Liver (tissue), 9 donors: ENCODE measurements around the gene GATAD2B. TPM values are rescaled to one million over a fixed set of nuclear protein-coding genes. Genes with fewer than 3 reads are reported as not detected.

Experiments used
- DNase-seq: peaks from one replicate; pipeline ENCODE4 v3.0.0-alpha.2; 2017; ENCODE audit warnings: low spot score
- H3K27ac ChIP-seq, 2 donors: one replicate each; pipeline ENCODE4 v1.7.0; 2013; ENCODE audit warnings: inconsistent platforms in 2 of 2, low read length in 2 of 2, control low read depth in 1 of 2, low read depth in 1 of 2, mild to moderate bottlenecking in 1 of 2
- H3K27me3 ChIP-seq, 4 donors: one replicate each; pipeline versions ENCODE4 v1.6.1 to v1.7.0; 2013; ENCODE audit warnings: low read length in 3 of 4, inconsistent platforms in 1 of 4, mild to moderate bottlenecking in 1 of 4, moderate library complexity in 1 of 4; ENCODE audit not compliant: control insufficient read depth in 4 of 4, insufficient read depth in 4 of 4
- H3K36me3 ChIP-seq, 4 donors: one replicate each; pipeline versions ENCODE4 v1.6.1 to v1.7.0; 2013; ENCODE audit warnings: low read length in 3 of 4, mild to moderate bottlenecking in 3 of 4, low read depth in 1 of 4, moderate library complexity in 1 of 4; ENCODE audit not compliant: control insufficient read depth in 4 of 4, insufficient read depth in 3 of 4
- H3K4me1 ChIP-seq, 4 donors: one replicate each; pipeline versions ENCODE4 v1.6.1 to v1.7.0; 2013; ENCODE audit warnings: low read length in 3 of 4, mild to moderate bottlenecking in 3 of 4, moderate library complexity in 1 of 4; ENCODE audit not compliant: control insufficient read depth in 4 of 4, insufficient read depth in 4 of 4
- H3K4me3 ChIP-seq, 3 donors: one replicate each; pipeline versions ENCODE4 v1.6.1 to v1.7.0; 2013; ENCODE audit warnings: low read length in 3 of 3, control low read depth in 1 of 3, low read depth in 1 of 3, mild to moderate bottlenecking in 1 of 3
- H3K9ac ChIP-seq, 2 donors: one replicate each; pipeline ENCODE4 v1.7.0; 2013; ENCODE audit warnings: low read length in 2 of 2, mild to moderate bottlenecking in 2 of 2, moderate library complexity in 2 of 2, control low read depth in 1 of 2, low read depth in 1 of 2
- H3K9me3 ChIP-seq, 4 donors: one replicate each; pipeline versions ENCODE4 v1.6.1 to v1.7.0; 2013; ENCODE audit warnings: low read length in 3 of 4; ENCODE audit not compliant: control insufficient read depth in 4 of 4
- EGR1 ChIP-seq, 2 donors: IDR thresholded peaks; 2 replicates each; pipeline ENCODE4 v1.6.1; 2016 to 2018; ENCODE audit warnings: antibody characterized with exemption in 2 of 2, low read depth in 2 of 2
- FOXA1 ChIP-seq: IDR thresholded peaks from 2 replicates; pipeline ENCODE4 v1.6.1; 2016; ENCODE audit warnings: antibody characterized with exemption
- FOXA2 ChIP-seq: IDR thresholded peaks from 2 replicates; pipeline ENCODE4 v1.6.1; 2016; ENCODE audit warnings: antibody characterized with exemption
- GABPA ChIP-seq, 2 donors: IDR thresholded peaks in 1 of 2; conservative IDR thresholded peaks in 1 of 2; 2 replicates each; pipeline ENCODE4 v1.6.1; 2016; ENCODE audit warnings: antibody characterized with exemption in 2 of 2, mild to moderate bottlenecking in 1 of 2, moderate library complexity in 1 of 2
- JUND ChIP-seq, 2 donors: IDR thresholded peaks; 2 replicates each; pipeline ENCODE4 v1.6.1; 2016; ENCODE audit warnings: antibody characterized with exemption in 2 of 2
- MAX ChIP-seq: IDR thresholded peaks from 2 replicates; pipeline ENCODE4 v1.6.1; 2016; ENCODE audit warnings: antibody characterized with exemption
- RAD21 ChIP-seq, 2 donors: IDR thresholded peaks; 2 replicates each; pipeline ENCODE4 v1.6.1; 2016; ENCODE audit warnings: antibody characterized with exemption in 2 of 2, mild to moderate bottlenecking in 2 of 2
- RXRA ChIP-seq, 2 donors: IDR thresholded peaks; 2 replicates each; pipeline ENCODE4 v1.6.1; 2017 to 2018; ENCODE audit warnings: antibody characterized with exemption in 2 of 2, mild to moderate bottlenecking in 1 of 2
- TAF1 ChIP-seq: conservative IDR thresholded peaks from 2 replicates; pipeline ENCODE4 v1.6.1; 2016; ENCODE audit warnings: antibody characterized with exemption, mild to moderate bottlenecking
- YY1 ChIP-seq: IDR thresholded peaks from 2 replicates; pipeline ENCODE4 v1.6.1; 2016; ENCODE audit warnings: antibody characterized with exemption, mild to moderate bottlenecking
- WGBS: extraction: QIAGEN DNeasy Blood & Tissue Kit; methylation state at CpG from one replicate; pipeline ENCODE4 v1.1.7; 2013; 5-methylcytosine and 5-hydroxymethylcytosine counted together
- polyA plus RNA-seq, 2 donors: library from polyadenylated mRNA; stranded (reverse) in 1 of 2; unstranded in 1 of 2; fragments of 200-250 nt in 1 of 2; fragments of >200 nt in 1 of 2; fragmentation: Nextera tagmentation in 1 of 2; extraction: Ambion mirVana in 1 of 2; gene quantifications; one replicate each; pipeline versions ENCODE4 v1.2.1 to v1.2.3, GENCODE V29; 2013 to 2015
- total RNA-seq, 2 donors: library from RNA; depleted of rRNA; stranded (reverse); fragments of >200 nt; gene quantifications; one replicate each; pipeline ENCODE4 v1.2.3, GENCODE V29; 2014
- TF ChIP-seq, protein P1 (sequence below): IDR thresholded peaks from 2 replicates; pipeline ENCODE4 v1.6.1; 2016; ENCODE audit warnings: antibody characterized with exemption
- TF ChIP-seq, protein P2 (sequence below): IDR thresholded peaks from 2 replicates; pipeline ENCODE4 v1.6.1; 2016; ENCODE audit warnings: antibody characterized with exemption
- donor health status: healthy.
- donor health status: healthy.
- donor health status: healthy.
- donor health status: healthy.
- donor health status: healthy.

The GATAD2B gene
- total and polyA plus RNA-seq, 4 donors: 3.2 to 4.9 (median 3.9) TPM

- Histone ChIP-seq H3K4me3 (peak overlapping the region; percentile 68 to 99 (median 89)), H3K36me3 (peaks cover 0 to 8% (median 1%) of the 10 kb centered on the region in 4 donors), H3K4me1 (peaks cover 15 to 68% (median 55%) of the 10 kb centered on the region in 4 donors), H3K9ac (peak overlapping the region; percentile 73 to 89), H3K9me3 (no peaks in the 10 kb centered on the region), H3K27ac (peak overlapping the region; percentile 91 to 94), H3K27me3 (no peaks in the 10 kb centered on the region)
- no peak for DNase-seq
- under 1% methylated on average over 13 of the region's 13 CpGs for WGBS
- TF ChIP-seq FOXA1 (no peak), GABPA (IDR thresholded peaks at IDR 0.05 in 1 of 2, conservative IDR thresholded peaks at IDR 0.05 in 1 of 2) (no peak), TAF1 (no peak), YY1 (no peak)
Measured at GRCh38 chr1:153957744-153958110, 35.0 kb upstream of the GATAD2B start.

DNA sequence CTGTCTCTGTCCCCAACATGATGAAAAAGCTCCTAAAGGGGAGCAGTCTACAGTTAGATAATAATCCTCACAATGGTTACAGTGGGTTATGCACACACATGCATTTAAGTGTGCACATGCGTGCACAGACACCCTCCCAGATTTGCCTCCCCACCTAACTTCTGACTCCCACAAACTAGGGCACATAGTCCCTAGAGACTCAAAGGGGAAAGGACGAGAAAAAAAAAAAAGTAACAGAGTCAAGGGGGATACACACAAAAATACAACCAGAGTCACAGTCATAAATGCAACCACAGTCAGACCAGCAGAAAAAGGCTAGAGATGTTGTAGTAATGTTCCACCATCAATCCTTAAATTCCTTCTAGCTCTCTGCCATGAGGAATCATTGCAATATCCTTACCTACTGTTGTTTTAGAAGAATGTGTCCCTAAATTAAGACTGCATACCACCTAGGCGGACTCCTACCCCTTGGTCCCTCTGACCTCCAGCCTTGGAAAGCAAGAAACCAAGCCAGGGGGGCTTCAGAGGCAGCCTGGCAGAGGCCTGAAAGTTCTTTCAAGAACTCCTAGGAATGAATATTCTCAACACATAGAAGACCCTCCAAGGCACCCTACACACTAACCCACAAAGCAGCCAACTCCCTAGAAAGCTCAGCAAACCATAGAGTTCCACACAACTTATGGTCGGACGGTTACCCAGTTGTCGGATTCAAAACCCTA, 34.4 kb upstream of the GATAD2B start:
- no peak for DNase-seq
- TF ChIP-seq YY1 (no peak), MAX (no peak), RAD21 (IDR thresholded peaks at IDR 0.05) (no peak)
- H3K4me3 ChIP-seq: peak overlapping the region; percentile 68 to 99 (median 89)
- no peaks in the 10 kb centered on the region for H3K27me3 ChIP-seq
- WGBS: 34% methylated on average over 6 of the region's 6 CpGs
- H3K36me3 ChIP-seq: peaks cover 0 to 12% (median 6%) of the 10 kb centered on the region in 4 donors
- H3K9ac ChIP-seq: peak overlapping the region; percentile 73 to 89
- peaks cover 11 to 62% (median 50%) of the 10 kb centered on the region in 4 donors for H3K4me1 ChIP-seq
- H3K27ac ChIP-seq: peak overlapping the region; percentile 91 to 94
- H3K9me3 ChIP-seq: no peaks in the 10 kb centered on the region

GRCh38 chr1:153954826-153955225, 32.1 kb upstream of the GATAD2B start:
- no peak overlapping the region for H3K9ac ChIP-seq
- 96% methylated on average over 10 of the region's 10 CpGs for WGBS
- DNase-seq: no peak
- H3K9me3 ChIP-seq: no peaks in the 10 kb centered on the region
- TF ChIP-seq EGR1 (IDR thresholded peaks at IDR 0.05; ENCODE audit: low read depth in 2 of 2): no peak
- no peak for TF ChIP-seq JUND (IDR thresholded peaks at IDR 0.05)
- TF ChIP-seq FOXA2: no peak
- no peak for TF ChIP-seq RXRA (IDR thresholded peaks at IDR 0.05)
- TF ChIP-seq, protein P1, sequence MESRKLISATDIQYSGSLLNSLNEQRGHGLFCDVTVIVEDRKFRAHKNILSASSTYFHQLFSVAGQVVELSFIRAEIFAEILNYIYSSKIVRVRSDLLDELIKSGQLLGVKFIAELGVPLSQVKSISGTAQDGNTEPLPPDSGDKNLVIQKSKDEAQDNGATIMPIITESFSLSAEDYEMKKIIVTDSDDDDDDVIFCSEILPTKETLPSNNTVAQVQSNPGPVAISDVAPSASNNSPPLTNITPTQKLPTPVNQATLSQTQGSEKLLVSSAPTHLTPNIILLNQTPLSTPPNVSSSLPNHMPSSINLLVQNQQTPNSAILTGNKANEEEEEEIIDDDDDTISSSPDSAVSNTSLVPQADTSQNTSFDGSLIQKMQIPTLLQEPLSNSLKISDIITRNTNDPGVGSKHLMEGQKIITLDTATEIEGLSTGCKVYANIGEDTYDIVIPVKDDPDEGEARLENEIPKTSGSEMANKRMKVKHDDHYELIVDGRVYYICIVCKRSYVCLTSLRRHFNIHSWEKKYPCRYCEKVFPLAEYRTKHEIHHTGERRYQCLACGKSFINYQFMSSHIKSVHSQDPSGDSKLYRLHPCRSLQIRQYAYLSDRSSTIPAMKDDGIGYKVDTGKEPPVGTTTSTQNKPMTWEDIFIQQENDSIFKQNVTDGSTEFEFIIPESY: no peak
- TF ChIP-seq FOXA1: no peak
- TF ChIP-seq, protein P2, sequence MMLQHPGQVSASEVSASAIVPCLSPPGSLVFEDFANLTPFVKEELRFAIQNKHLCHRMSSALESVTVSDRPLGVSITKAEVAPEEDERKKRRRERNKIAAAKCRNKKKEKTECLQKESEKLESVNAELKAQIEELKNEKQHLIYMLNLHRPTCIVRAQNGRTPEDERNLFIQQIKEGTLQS: no peak
- TF ChIP-seq RAD21 (IDR thresholded peaks at IDR 0.05): no peak
- no peaks in the 10 kb centered on the region for H3K27me3 ChIP-seq
- peaks cover 6 to 26% (median 22%) of the 10 kb centered on the region in 4 donors for H3K36me3 ChIP-seq
- H3K4me1 ChIP-seq: peaks cover 10 to 53% (median 46%) of the 10 kb centered on the region in 4 donors
- H3K27ac ChIP-seq: peak overlapping the region; percentile 48 to 55
- no peak overlapping the region for H3K4me3 ChIP-seq
